Activated T-helper 2 cell treated with anti-CD3 and anti-CD28 coated beads, Interferon-gamma antibody, Interleukin-2, Interleukin-4, amounts not matched to agents 10 μg/mL and 5 μg/mL and 100 μg/mL, durations not matched to agents 14 hours and 24 hours and 36 hours (primary cell): ENCODE results near the gene ENTR1. TPM values are rescaled to one million over a fixed set of nuclear protein-coding genes. Genes with fewer than 3 reads are reported as not detected.

Experiments
- DNase-seq: peaks from one replicate; pipeline ENCODE4 v3.0.0; 2021; ENCODE audit warnings: low spot score
- H3K27ac Mint-ChIP-seq: one replicate; pipeline ENCODE4 v1.8.0; 2021; ENCODE audit warnings: mixed read lengths
- H3K27me3 Mint-ChIP-seq: one replicate; pipeline ENCODE4 v1.8.0; 2021; ENCODE audit warnings: low read depth, mixed read lengths
- H3K36me3 Mint-ChIP-seq: one replicate; pipeline ENCODE4 v1.8.0; 2021; ENCODE audit warnings: low read depth, mixed read lengths
- H3K4me1 Mint-ChIP-seq: one replicate; pipeline ENCODE4 v1.8.0; 2021; ENCODE audit warnings: low read depth, mixed read lengths
- H3K4me3 Mint-ChIP-seq: one replicate; pipeline ENCODE4 v1.8.0; 2021; ENCODE audit warnings: low read depth, mild to moderate bottlenecking, moderate library complexity, mixed read lengths
- H3K9me3 Mint-ChIP-seq: one replicate; pipeline ENCODE4 v1.8.0; 2021; ENCODE audit warnings: mixed read lengths
- intact Hi-C: fragments of 100-400 bp; cut with micrococcal nuclease; formaldehyde crosslinking; loops from one replicate; pipeline ENCODE4 v1.15.1; 2023
- total RNA-seq: library from RNA; stranded (reverse); gene quantifications from 2 replicates; pipeline ENCODE4 v1.2.3, GENCODE V29; 2022

The ENTR1 gene
- total RNA-seq, 1 donor from 2014 or later: 75.6 TPM

GRCh38 chr9:136353088-136353487 is 57.3 kb downstream of the ENTR1 start:
- Mint-ChIP-seq H3K27ac (no peak overlapping the region), H3K36me3 (no peaks in the 10 kb centered on the region), H3K4me3 (no peak overlapping the region), H3K4me1 (no peaks in the 10 kb centered on the region), H3K9me3 (no peaks in the 10 kb centered on the region), H3K27me3 (no peaks in the 10 kb centered on the region)
- intact Hi-C loops: no loop called here
- DNase-seq: no peak

DNA sequence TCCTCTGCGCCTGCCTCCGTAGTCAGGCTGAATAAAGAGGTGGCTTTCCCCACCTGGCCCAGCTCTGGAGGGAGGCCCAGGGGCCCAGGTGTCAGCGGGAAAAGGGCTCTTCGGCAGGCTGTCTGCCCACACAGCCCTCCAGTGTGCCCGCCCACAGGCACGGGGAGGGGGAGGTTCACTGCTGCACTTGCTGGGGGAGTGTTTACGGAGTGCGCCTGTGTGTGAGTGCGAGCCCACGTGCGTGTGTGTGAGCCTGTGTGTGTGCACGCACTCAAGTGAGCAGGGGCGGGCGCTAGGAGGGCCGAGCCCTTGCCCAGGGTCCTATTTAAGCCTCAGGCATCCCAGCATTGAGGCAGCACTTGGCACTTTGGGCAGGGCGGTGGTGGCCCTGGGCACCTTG is 57.7 kb downstream of the ENTR1 start:
- Mint-ChIP-seq H3K36me3 (no peaks in the 10 kb centered on the region), H3K9me3 (no peaks in the 10 kb centered on the region), H3K4me3 (no peak overlapping the region), H3K27ac (no peak overlapping the region), H3K27me3 (no peaks in the 10 kb centered on the region), H3K4me1 (no peaks in the 10 kb centered on the region)
- DNase-seq: no peak
- intact Hi-C loops: no loop called here

Other genes starting within 250 kb of the ENTR1 start
- gene LHX3, start 205.5 kb downstream of the ENTR1 start, total RNA-seq: not detected in 2 replicates
- gene QSOX2, start 164.8 kb downstream of the ENTR1 start, total RNA-seq: 24.9 and 25.4 TPM in 2 replicates
- 0.02 TPM in 1 of 2 replicates, not detected in the other for gene CCDC187, start 106.5 kb downstream of the ENTR1 start, total RNA-seq
- 24.5 and 25.8 TPM in 2 replicates for gene GPSM1, start 83.1 kb downstream of the ENTR1 start, total RNA-seq
- 25.4 and 31.0 TPM in 2 replicates for gene DNLZ, start 46.9 kb downstream of the ENTR1 start, total RNA-seq
- gene CARD9, start 36.9 kb downstream of the ENTR1 start, total RNA-seq: 16.2 and 17.6 TPM in 2 replicates
- 22.7 and 22.9 TPM in 2 replicates for gene SNAPC4, start 10.4 kb downstream of the ENTR1 start, total RNA-seq
- 111 TPM in 2 replicates for gene PMPCA, start within 50 bp of the ENTR1 start, total RNA-seq
- gene INPP5E, start 29.2 kb upstream of the ENTR1 start, total RNA-seq: 20.8 and 21.8 TPM in 2 replicates
- 74.5 and 77.5 TPM in 2 replicates for gene SEC16A, start 72.4 kb upstream of the ENTR1 start, total RNA-seq
- gene NOTCH1, start 135.4 kb upstream of the ENTR1 start, total RNA-seq: 81.3 and 83.8 TPM in 2 replicates